Nephron (organoid): ENCODE data around the gene GTF3C5.
"Not testable (repeated sequence)": the region's sequence is repeated elsewhere in the genome, so short reads cannot be mapped to it uniquely, and the experiment has no call there.

Experiments used
- H3K27ac Mint-ChIP-seq, 3 experiments: 2 replicates each; pipeline ENCODE4 v1.8.0; 2020; ENCODE audit warnings: mixed read lengths in 3 of 3, mild to moderate bottlenecking in 2 of 3, moderate library complexity in 1 of 3
- H3K27me3 Mint-ChIP-seq: 2 replicates; pipeline ENCODE4 v1.8.0; 2021; ENCODE audit warnings: low read depth, mild to moderate bottlenecking, moderate library complexity, mixed read lengths
- H3K36me3 Mint-ChIP-seq: 2 replicates; pipeline ENCODE4 v1.8.0; 2020; ENCODE audit warnings: low read depth, mixed read lengths
- H3K4me1 Mint-ChIP-seq: 2 replicates; pipeline ENCODE4 v1.8.0; 2020; ENCODE audit warnings: mixed read lengths
- H3K4me3 Mint-ChIP-seq, 3 experiments: 2 replicates each; pipeline ENCODE4 v1.8.0; 2020; ENCODE audit warnings: mild to moderate bottlenecking in 3 of 3, mixed read lengths in 3 of 3, moderate library complexity in 2 of 3
- H3K9me3 Mint-ChIP-seq: 2 replicates; pipeline ENCODE4 v1.8.0; 2020; ENCODE audit warnings: mixed read lengths
- TF ChIP-seq, protein P1 (sequence below), 3 experiments: fragments of 200-600 bp; sonication (generic); IDR thresholded peaks; one replicate each; pipeline ENCODE4 v1.5.0; 2021; ENCODE audit warnings: antibody characterized with exemption in 3 of 3; ENCODE audit not compliant: unreplicated experiment in 3 of 3

The GTF3C5 gene

DNA sequence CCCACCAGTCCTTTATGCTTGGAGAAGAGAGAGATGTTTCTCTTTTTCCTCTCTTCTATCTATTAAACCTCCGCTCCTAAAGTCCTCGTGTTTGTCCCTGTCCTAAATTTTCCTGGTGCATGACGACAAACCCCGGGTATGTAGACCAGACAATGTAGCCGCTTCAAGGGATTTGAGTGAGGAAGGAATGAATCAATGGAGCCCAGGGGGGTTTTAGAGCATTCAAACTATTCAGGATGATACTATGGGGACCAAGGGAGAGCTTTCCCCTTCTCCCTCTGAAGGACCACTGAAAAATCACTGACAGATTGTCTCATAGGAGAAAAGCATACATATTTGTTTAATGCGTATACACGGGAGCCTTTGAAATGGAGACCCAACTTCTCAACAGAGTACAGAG, 49.4 kb downstream of the GTF3C5 start:
- Mint-ChIP-seq H3K4me3 (no peak overlapping the region), H3K27me3 (peaks cover 12% of the 10 kb centered on the region), H3K27ac (peak overlapping the region in 2 of 3 experiments; percentile 5 to 12), H3K4me1 (peaks cover 34% of the 10 kb centered on the region), H3K9me3 (no peaks in the 10 kb centered on the region), H3K36me3 (no peaks in the 10 kb centered on the region)
- TF ChIP-seq, protein P1, sequence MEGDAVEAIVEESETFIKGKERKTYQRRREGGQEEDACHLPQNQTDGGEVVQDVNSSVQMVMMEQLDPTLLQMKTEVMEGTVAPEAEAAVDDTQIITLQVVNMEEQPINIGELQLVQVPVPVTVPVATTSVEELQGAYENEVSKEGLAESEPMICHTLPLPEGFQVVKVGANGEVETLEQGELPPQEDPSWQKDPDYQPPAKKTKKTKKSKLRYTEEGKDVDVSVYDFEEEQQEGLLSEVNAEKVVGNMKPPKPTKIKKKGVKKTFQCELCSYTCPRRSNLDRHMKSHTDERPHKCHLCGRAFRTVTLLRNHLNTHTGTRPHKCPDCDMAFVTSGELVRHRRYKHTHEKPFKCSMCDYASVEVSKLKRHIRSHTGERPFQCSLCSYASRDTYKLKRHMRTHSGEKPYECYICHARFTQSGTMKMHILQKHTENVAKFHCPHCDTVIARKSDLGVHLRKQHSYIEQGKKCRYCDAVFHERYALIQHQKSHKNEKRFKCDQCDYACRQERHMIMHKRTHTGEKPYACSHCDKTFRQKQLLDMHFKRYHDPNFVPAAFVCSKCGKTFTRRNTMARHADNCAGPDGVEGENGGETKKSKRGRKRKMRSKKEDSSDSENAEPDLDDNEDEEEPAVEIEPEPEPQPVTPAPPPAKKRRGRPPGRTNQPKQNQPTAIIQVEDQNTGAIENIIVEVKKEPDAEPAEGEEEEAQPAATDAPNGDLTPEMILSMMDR (IDR thresholded peaks at IDR 0.05; ENCODE audit: unreplicated experiment in 3 of 3) = no peak

DNA sequence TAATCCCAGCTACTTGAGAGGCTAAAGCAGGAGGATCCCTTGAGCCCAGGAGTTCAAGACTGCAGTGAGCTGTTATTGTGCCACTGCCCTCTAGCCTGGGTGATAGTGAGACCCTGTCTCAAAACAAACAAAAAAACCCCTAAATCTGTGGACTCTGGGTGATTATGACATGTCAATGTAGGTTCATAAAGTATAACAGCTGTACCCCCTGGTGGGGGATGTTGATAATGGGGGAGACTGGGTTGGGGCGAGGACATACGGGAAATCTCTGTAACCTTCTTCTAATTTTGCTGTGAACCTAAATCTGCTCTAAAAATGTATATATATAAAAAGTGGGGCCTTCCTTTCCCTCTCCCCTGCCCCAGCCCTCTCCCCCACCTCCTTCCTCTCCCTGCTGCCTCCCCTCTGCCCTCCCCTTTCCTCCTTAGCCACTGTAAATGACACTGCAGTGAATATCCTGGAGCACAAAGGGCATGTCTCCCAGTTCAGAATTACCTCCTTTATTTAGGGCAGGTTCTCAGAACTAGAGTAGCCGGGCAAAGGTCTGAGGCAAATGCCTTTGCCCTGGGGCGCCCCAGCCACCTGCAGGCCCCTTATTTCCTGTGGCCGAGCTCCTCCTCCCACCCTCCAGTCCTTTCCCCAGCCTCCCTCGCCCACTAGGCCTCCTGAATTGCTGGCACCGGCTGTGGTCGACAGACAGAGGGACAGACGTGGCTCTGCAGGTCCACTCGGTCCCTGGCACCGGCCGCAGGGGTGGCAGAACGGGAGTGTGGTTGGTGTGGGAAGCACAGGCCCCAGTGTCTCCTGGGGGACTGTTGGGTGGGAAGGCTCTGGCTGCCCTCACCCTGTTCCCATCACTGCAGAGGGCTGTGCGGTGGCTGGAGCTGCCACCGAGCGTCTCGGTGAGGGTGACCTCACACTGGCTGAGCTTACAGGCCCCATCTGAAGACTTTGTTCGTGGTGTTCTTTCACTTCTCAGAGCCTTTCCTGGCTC, 50.3 kb downstream of the GTF3C5 start:
- H3K9me3 Mint-ChIP-seq, H3K4me3 Mint-ChIP-seq, H3K27ac Mint-ChIP-seq, H3K36me3 Mint-ChIP-seq: not testable (repeated sequence)
- H3K27me3 Mint-ChIP-seq = peaks cover 12% of the 10 kb centered on the region
- H3K4me1 Mint-ChIP-seq = peaks cover 26% of the 10 kb centered on the region

DNA sequence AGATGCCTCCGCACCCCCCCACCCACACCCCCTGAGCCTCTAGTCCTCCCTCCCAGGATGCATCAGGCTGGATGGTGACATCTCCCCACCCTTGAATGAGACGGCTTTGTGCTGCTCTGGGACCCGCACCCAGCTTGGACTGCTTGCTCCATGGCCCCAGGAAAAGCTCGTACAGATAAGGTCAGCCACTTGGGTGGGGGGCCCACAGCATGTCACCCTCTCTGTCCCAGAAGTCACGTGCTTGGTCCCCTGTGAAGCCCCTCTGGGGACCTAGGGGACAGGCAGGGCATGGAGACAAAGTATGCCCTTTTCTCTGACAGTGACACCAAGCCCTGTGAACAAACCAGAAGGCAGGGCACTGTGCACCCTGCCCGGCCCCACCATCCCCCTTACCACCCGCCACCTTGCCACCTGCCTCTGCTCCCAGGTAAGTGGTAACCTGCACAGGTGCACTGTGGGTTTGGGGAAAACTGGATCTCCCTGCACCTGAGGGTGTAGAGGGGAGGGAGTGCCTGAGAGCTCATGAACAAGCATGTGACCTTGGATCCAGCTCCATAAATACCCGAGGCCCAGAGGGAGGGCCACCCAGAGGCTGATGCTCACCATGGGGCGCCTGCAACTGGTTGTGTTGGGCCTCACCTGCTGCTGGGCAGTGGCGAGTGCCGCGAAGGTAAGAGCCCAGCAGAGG, 51.3 kb downstream of the GTF3C5 start:
- not testable (repeated sequence) for H3K4me3 Mint-ChIP-seq, H3K36me3 Mint-ChIP-seq, H3K9me3 Mint-ChIP-seq, H3K27ac Mint-ChIP-seq
- H3K27me3 Mint-ChIP-seq = peaks cover 12% of the 10 kb centered on the region
- peaks cover 16% of the 10 kb centered on the region for H3K4me1 Mint-ChIP-seq

DNA sequence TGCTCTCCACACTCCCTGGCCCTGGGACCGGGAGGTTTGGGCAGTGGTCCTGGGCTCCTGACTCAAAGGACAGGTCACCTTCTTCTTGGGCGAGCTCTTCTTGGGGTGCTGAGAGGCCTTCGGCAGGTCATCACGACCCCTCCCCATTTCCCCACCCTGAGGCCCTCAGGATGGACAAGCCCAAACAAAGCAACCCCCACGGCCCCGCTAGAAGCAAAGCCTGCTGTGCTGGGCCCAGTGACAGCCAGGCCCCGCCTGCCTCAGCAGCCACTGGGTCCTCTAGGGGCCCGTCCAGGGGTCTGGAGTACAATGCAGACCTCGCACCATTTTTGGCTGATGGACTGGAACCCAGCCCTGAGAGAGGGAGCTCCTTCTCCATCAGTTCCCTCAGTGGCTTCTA, 52.9 kb downstream of the GTF3C5 start:
- not testable (repeated sequence) for H3K4me1 Mint-ChIP-seq, H3K36me3 Mint-ChIP-seq, H3K27me3 Mint-ChIP-seq, H3K4me3 Mint-ChIP-seq, H3K9me3 Mint-ChIP-seq, H3K27ac Mint-ChIP-seq

DNA sequence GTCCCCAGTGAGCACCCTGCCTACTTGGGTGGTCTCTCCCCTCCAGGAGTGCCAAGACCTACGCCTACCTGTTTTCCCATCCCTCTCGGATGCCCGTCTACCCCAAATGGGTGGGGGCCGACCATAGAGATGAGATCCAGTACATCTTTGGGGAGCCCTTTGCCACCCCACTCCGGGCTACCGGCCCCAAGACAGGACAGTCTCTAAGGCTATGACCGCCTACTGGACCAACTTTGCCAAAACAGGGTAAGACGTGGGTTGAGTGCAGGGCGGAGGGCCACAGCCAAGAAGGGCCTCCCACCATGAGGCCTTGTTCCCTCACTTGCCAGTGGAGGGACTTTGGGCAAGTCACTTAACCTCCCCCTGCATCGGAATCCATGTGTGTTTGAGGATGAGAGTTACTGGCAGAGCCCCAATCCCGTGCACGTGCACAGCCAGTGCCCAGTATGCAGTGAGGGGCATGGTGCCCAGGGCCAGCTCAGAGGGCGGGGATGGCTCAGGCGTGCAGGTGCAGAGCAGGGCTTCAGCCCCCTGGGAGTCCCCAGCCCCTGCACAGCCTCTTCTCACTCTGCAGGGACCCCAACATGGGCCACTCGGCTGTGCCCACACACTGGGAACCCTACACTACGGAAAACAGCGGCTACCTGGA, 55.5 kb downstream of the GTF3C5 start:
- not testable (repeated sequence) for H3K4me3 Mint-ChIP-seq, H3K27ac Mint-ChIP-seq, H3K4me1 Mint-ChIP-seq, H3K27me3 Mint-ChIP-seq, H3K36me3 Mint-ChIP-seq, H3K9me3 Mint-ChIP-seq

DNA sequence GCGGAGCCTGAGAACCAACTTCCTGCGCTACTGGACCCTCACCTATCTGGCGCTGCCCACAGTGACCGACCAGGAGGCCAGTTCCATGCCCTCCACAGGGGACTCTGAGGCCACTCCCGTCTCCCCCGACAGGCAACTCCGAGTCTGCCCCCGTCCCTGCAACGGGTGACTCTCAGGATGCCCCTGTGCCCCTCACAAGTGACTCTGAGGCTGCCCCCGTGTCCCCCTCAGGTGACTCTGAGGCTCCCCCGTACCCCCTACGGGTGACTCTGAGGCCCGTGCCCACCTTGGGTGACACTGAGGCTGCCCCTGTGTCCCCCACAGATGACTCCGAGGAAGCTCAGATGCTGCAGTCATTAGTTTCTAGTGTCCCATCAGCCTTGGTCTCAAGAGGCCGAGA, 56.1 kb downstream of the GTF3C5 start:
- no peaks in the 10 kb centered on the region for H3K9me3 Mint-ChIP-seq
- no peak overlapping the region for H3K4me3 Mint-ChIP-seq
- TF ChIP-seq, protein P1 (IDR thresholded peaks at IDR 0.05; ENCODE audit: unreplicated experiment in 3 of 3) = no peak
- H3K27me3 Mint-ChIP-seq = no peaks in the 10 kb centered on the region
- H3K36me3 Mint-ChIP-seq = peaks cover 4% of the 10 kb centered on the region
- H3K27ac Mint-ChIP-seq = no peak overlapping the region
- no peaks in the 10 kb centered on the region for H3K4me1 Mint-ChIP-seq

DNA sequence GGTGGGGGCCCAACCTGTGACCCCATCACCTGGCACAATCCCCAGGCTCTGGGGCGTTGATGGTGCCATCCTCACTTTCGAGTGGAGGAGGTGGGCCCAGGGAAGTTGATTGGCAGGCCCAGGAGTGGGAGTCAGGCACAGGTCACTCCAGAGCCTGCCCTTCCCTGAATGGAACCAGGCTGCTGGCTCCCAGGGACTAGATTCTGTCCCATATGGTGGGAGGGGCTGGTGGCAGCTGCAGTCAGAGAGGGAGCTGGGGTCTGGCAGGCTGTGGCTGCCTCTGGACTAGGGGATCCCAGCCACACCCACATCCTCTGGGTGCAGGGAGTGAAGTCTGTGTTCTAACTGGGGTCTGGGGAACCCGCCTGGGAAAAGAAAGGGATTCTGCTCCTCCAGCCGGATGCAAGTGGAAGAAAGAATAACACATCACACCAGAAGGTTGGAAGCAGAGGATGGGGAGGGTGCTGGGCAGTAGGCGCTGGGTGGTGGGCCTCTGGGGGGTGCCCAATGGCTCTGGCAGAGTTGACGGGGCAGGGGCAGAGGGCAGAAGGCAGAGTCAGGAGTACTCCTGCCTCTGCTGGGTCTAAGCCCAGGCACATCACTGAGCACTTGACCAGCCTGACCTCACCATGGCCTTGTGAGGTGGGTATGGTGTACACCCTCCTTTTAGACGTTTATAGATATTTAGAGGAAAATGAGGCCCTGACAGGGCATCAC, 56.8 kb downstream of the GTF3C5 start:
- no peaks in the 10 kb centered on the region for H3K4me1 Mint-ChIP-seq
- TF ChIP-seq, protein P1 (IDR thresholded peaks at IDR 0.05; ENCODE audit: unreplicated experiment in 3 of 3) = no peak
- no peaks in the 10 kb centered on the region for H3K9me3 Mint-ChIP-seq
- no peak overlapping the region for H3K4me3 Mint-ChIP-seq
- no peaks in the 10 kb centered on the region for H3K27me3 Mint-ChIP-seq
- peaks cover 8% of the 10 kb centered on the region for H3K36me3 Mint-ChIP-seq
- H3K27ac Mint-ChIP-seq = no peak overlapping the region
